Erythroblast (primary cell): ENCODE measurements around the gene CLIC4.
"Not testable (repeated sequence)": the region's sequence is repeated elsewhere in the genome, so short reads cannot be mapped to it uniquely, and the experiment has no call there.

Source experiments
- DNase-seq, 2 experiments: peaks; one replicate each; lab custom pipeline; 2025; lab: John Stamatoyannopoulos, UW
- GATA1 ChIP-seq: IDR thresholded peaks from 2 replicates; pipeline ENCODE4 v1.6.1; 2011; ENCODE audit warnings: low read depth, mild to moderate bottlenecking, control low read depth, low read length, moderate library complexity
- POLR2A ChIP-seq: IDR thresholded peaks from 2 replicates; pipeline ENCODE4 v1.6.1; 2011; ENCODE audit warnings: mild to moderate bottlenecking, low read length

Gene CLIC4

GRCh38 chr1:24782689-24783088 is 37.4 kb downstream of the CLIC4 start:
- no peak for DNase-seq
- TF ChIP-seq POLR2A (no peak), GATA1 (no peak)

- no peak for DNase-seq
- TF ChIP-seq POLR2A (no peak), GATA1 (no peak)
Observed at GRCh38 chr1:24783713-24784112, 38.5 kb downstream of the CLIC4 start.

- no peak for DNase-seq
Observed at GRCh38 chr1:24786191-24786590, 40.9 kb downstream of the CLIC4 start.

GRCh38 chr1:24790490-24790889 is 45.2 kb downstream of the CLIC4 start:
- no peak for TF ChIP-seq GATA1
- no peak for TF ChIP-seq POLR2A
- no peak for DNase-seq

More at GRCh38 chr1:24786191-24786590, 40.9 kb downstream of the CLIC4 start:
- TF ChIP-seq POLR2A, result no peak
- no peak for TF ChIP-seq GATA1

- no peak for DNase-seq
- no peak for TF ChIP-seq POLR2A
- TF ChIP-seq GATA1, result no peak
Observed at GRCh38 chr1:24793447-24794129, 48.3 kb downstream of the CLIC4 start.

GRCh38 chr1:24794130-24794502 is 48.9 kb downstream of the CLIC4 start:
- not testable (repeated sequence) for DNase-seq

- TF ChIP-seq POLR2A, result no peak
- TF ChIP-seq GATA1, result no peak
- no peak for DNase-seq
Observed at GRCh38 chr1:24795236-24795635, 50.0 kb downstream of the CLIC4 start.

- TF ChIP-seq GATA1 (no peak), POLR2A (no peak)
- no peak for DNase-seq
Observed at GRCh38 chr1:24796524-24796923, 51.3 kb downstream of the CLIC4 start.

- DNase-seq, result not testable (repeated sequence)
Observed at GRCh38 chr1:24799242-24799641, 54.0 kb downstream of the CLIC4 start.

GRCh38 chr1:24801176-24801575 is 55.9 kb downstream of the CLIC4 start:
- no peak for TF ChIP-seq GATA1
- no peak for TF ChIP-seq POLR2A
- DNase-seq, result no peak

GRCh38 chr1:24803220-24803619 is 58.0 kb downstream of the CLIC4 start:
- no peak for TF ChIP-seq GATA1
- TF ChIP-seq POLR2A, result no peak

GRCh38 chr1:24803987-24804530 is 58.8 kb downstream of the CLIC4 start:
- TF ChIP-seq POLR2A (no peak), GATA1 (no peak)
- peak in 1 of 2 experiments; percentile 10 for DNase-seq

More at GRCh38 chr1:24803220-24803619, 58.0 kb downstream of the CLIC4 start:
- no peak for DNase-seq

- TF ChIP-seq GATA1 (no peak), POLR2A (no peak)
- no peak for DNase-seq
Observed at GRCh38 chr1:24805534-24806301, 60.5 kb downstream of the CLIC4 start.

- no peak for DNase-seq
- TF ChIP-seq GATA1 (no peak), POLR2A (no peak)
Observed at GRCh38 chr1:24806588-24806987, 61.3 kb downstream of the CLIC4 start.

- DNase-seq, result not testable (repeated sequence)
Observed at GRCh38 chr1:24811494-24811893, 66.2 kb downstream of the CLIC4 start.

GRCh38 chr1:24820221-24820620 is 75.0 kb downstream of the CLIC4 start:
- not testable (repeated sequence) for DNase-seq
